H1 (cell line): ENCODE measurements around the gene RAB1B. TPM values are rescaled to one million over a fixed set of nuclear protein-coding genes. Genes with fewer than 3 reads are reported as not detected.
"Not testable (repeated sequence)": the region's sequence is repeated elsewhere in the genome, so short reads cannot be mapped to it uniquely, and the experiment has no call there.

Experiments used
- CTCF ChIA-PET: fragments of 300-600 bp; sonication (Branson Sonifier 250); formaldehyde crosslinking; loops from one replicate; lab custom pipeline; 2021; ENCODE audit not compliant: partially characterized antibody; lab: Charles Lee
- POLR2A ChIA-PET: fragments of 300-600 bp; sonication (Branson Sonifier 250); formaldehyde crosslinking; loops from one replicate; lab custom pipeline; 2021; ENCODE audit warnings: inconsistent platforms; ENCODE audit not compliant: partially characterized antibody; lab: Charles Lee
- DNase-seq, 2 experiments: peaks; one replicate each; pipeline versions ENCODE4 v3.0.0 to v3.0.0-alpha.2; 2010 to 2022; ENCODE audit warnings: low spot score in 2 of 2, low read depth in 1 of 2, mixed read lengths in 1 of 2
- FAIRE-seq: peaks from 2 replicates; lab custom pipeline; 2011; peaks lifted over from hg19 to GRCh38; lab: Jason Lieb, UNC
- H2AFZ ChIP-seq: 2 replicates; pipeline ENCODE4 v1.8.1; 2012; ENCODE audit warnings: low read length, inconsistent platforms
- H2AK5ac ChIP-seq: 2 replicates; pipeline ENCODE4 v1.6.1; 2013; ENCODE audit warnings: low read depth, low read length
- H2BK120ac ChIP-seq: replicated peaks from 2 replicates; pipeline ENCODE3; 2013; ENCODE audit warnings: low read depth, low read length, inconsistent platforms
- H2BK12ac ChIP-seq: 2 replicates; pipeline ENCODE4 v1.6.1; 2013; ENCODE audit warnings: low read depth, low read length
- H2BK15ac ChIP-seq: 2 replicates; pipeline ENCODE4 v1.6.1; 2013; ENCODE audit warnings: low read length
- H2BK20ac ChIP-seq: 2 replicates; pipeline ENCODE4 v1.6.1; 2013; ENCODE audit warnings: low read length
- H2BK5ac ChIP-seq: 2 replicates; pipeline ENCODE4 v1.6.1; 2013; ENCODE audit warnings: low read depth, low read length
- H3K14ac ChIP-seq: 2 replicates; pipeline ENCODE4 v1.6.1; 2013; ENCODE audit warnings: inconsistent platforms; ENCODE audit not compliant: insufficient read length
- H3K18ac ChIP-seq: 2 replicates; pipeline ENCODE4 v1.6.1; 2013; ENCODE audit warnings: low read length; ENCODE audit errors: extremely low read depth
- H3K23ac ChIP-seq: 2 replicates; pipeline ENCODE4 v1.6.1; 2013; ENCODE audit warnings: inconsistent platforms; ENCODE audit not compliant: insufficient read length
- H3K23me2 ChIP-seq: 2 replicates; pipeline ENCODE4 v1.6.1; 2013; ENCODE audit warnings: low read depth, low read length
- H3K27ac ChIP-seq: 2 replicates; pipeline ENCODE4 v1.6.1; 2011; ENCODE audit warnings: low read depth, low read length, inconsistent platforms
- H3K27me3 ChIP-seq, 4 experiments: replicated peaks in 1 of 4; 1 replicate in 1 of 4; 2 replicates in 3 of 4; pipeline versions ENCODE4 v1.6.1 to v1.8.1; 2011 to 2013; ENCODE audit warnings: low read length in 3 of 4, mild to moderate bottlenecking in 3 of 4, inconsistent platforms in 2 of 4, mixed read lengths in 2 of 4, moderate library complexity in 1 of 4; ENCODE audit not compliant: control insufficient read depth in 3 of 4, insufficient read depth in 3 of 4; ENCODE audit errors: extremely low read depth in 1 of 4
- H3K36me3 ChIP-seq, 4 experiments: 2 replicates each; pipeline versions ENCODE4 v1.6.1 to v1.8.1; 2011 to 2013; ENCODE audit warnings: mild to moderate bottlenecking in 4 of 4, low read length in 3 of 4, moderate library complexity in 2 of 4, control low read depth in 1 of 4, inconsistent platforms in 1 of 4; ENCODE audit not compliant: insufficient read depth in 4 of 4, control insufficient read depth in 2 of 4
- H3K4ac ChIP-seq: replicated peaks from 2 replicates; pipeline ENCODE3; 2013; ENCODE audit warnings: low read length, low read depth, mixed read lengths, inconsistent platforms; ENCODE audit not compliant: insufficient read length
- H3K4me1 ChIP-seq, 4 experiments: replicated peaks in 1 of 4; 1 replicate in 1 of 4; 2 replicates in 3 of 4; pipeline versions ENCODE4 v1.6.1 to v1.8.1; 2011 to 2013; ENCODE audit warnings: low read length in 3 of 4, inconsistent platforms in 2 of 4, mixed read lengths in 1 of 4; ENCODE audit not compliant: insufficient read depth in 4 of 4, control insufficient read depth in 3 of 4
- H3K4me2 ChIP-seq, 2 experiments: 2 replicates each; pipeline versions ENCODE4 v1.6.1 to v1.8.1; 2011 to 2013; ENCODE audit warnings: low read depth in 2 of 2, low read length in 2 of 2, control low read depth in 1 of 2, inconsistent platforms in 1 of 2, mild to moderate bottlenecking in 1 of 2; ENCODE audit not compliant: insufficient read depth in 1 of 2
- H3K4me3 ChIP-seq, 4 experiments: fragments of 200-600, 300-600 bp in 1 of 4; sonication (generic), shearing (Covaris generic), sonication (Bioruptor Twin) in 1 of 4; 2 replicates each; pipeline versions ENCODE4 v1.5.1 to v1.8.1; 2011 to 2016; ENCODE audit warnings: low read length in 4 of 4, low read depth in 3 of 4, control low read depth in 2 of 4, inconsistent platforms in 2 of 4, mild to moderate bottlenecking in 2 of 4, mixed read lengths in 1 of 4, moderate library complexity in 1 of 4; ENCODE audit not compliant: insufficient read depth in 2 of 4; ENCODE audit errors: extremely low read depth in 1 of 4
- H3K56ac ChIP-seq: replicated peaks from 2 replicates; pipeline ENCODE3; 2013; ENCODE audit warnings: low read depth, mild to moderate bottlenecking, mixed read lengths, low read length, inconsistent platforms; ENCODE audit not compliant: insufficient read length
- H3K79me1 ChIP-seq: 2 replicates; pipeline ENCODE4 v1.6.1; 2013; ENCODE audit warnings: low read depth, low read length, control low read depth
- H3K79me2 ChIP-seq, 2 experiments: 2 replicates each; pipeline versions ENCODE4 v1.6.1 to v1.8.1; 2012 to 2013; ENCODE audit warnings: low read length in 2 of 2, mild to moderate bottlenecking in 2 of 2, inconsistent platforms in 1 of 2; ENCODE audit not compliant: insufficient read depth in 2 of 2, control insufficient read depth in 1 of 2
- H3K9ac ChIP-seq, 4 experiments: replicated peaks in 1 of 4; 1 replicate in 1 of 4; 2 replicates in 3 of 4; pipeline versions ENCODE4 v1.6.1 to v1.8.1; 2011 to 2013; ENCODE audit warnings: low read depth in 3 of 4, low read length in 3 of 4, control low read depth in 2 of 4, mild to moderate bottlenecking in 2 of 4, moderate library complexity in 2 of 4, inconsistent platforms in 1 of 4; ENCODE audit errors: extremely low read depth in 1 of 4
- H3K9me3 ChIP-seq, 2 experiments: 2 replicates each; pipeline versions ENCODE4 v1.6.1 to v1.8.1; 2012 to 2013; ENCODE audit warnings: mild to moderate bottlenecking in 2 of 2, moderate library complexity in 2 of 2, control low read depth in 1 of 2, inconsistent platforms in 1 of 2, low read depth in 1 of 2, low read length in 1 of 2, mixed read lengths in 1 of 2; ENCODE audit not compliant: insufficient read depth in 2 of 2
- H4K20me1 ChIP-seq, 2 experiments: replicated peaks in 1 of 2; 2 replicates each; pipeline versions ENCODE3 to v1.8.1; 2011 to 2013; ENCODE audit warnings: inconsistent platforms in 2 of 2, low read length in 2 of 2, mild to moderate bottlenecking in 1 of 2; ENCODE audit not compliant: insufficient read depth in 2 of 2, control insufficient read depth in 1 of 2
- H4K5ac ChIP-seq: 2 replicates; pipeline ENCODE4 v1.6.1; 2013; ENCODE audit warnings: low read length, low read depth, mixed read lengths, inconsistent platforms; ENCODE audit not compliant: insufficient read length
- H4K8ac ChIP-seq: 2 replicates; pipeline ENCODE4 v1.8.0; 2013; ENCODE audit warnings: mild to moderate bottlenecking, moderate library complexity, low read length, inconsistent platforms; ENCODE audit not compliant: insufficient read depth; ENCODE audit errors: extremely low read depth
- H4K91ac ChIP-seq: replicated peaks from 2 replicates; pipeline ENCODE3; 2013; ENCODE audit warnings: low read length, mixed read lengths, inconsistent platforms; ENCODE audit not compliant: insufficient read length
- WGBS, 2 experiments: shearing (Covaris generic) in 1 of 2; methylation state at CpG; one replicate each; pipeline versions ENCODE4 v1.1.6 to v1.1.7; 2013 to 2015; ENCODE audit warnings: low lambda C conversion rate in 2 of 2, mixed read lengths in 2 of 2, inconsistent platforms in 1 of 2, low coverage in 1 of 2, missing lambda C conversion rate in 1 of 2; ENCODE audit not compliant: insufficient replicate concordance in 2 of 2, insufficient coverage in 1 of 2, insufficient read length in 1 of 2; ENCODE audit errors: extremely low coverage in 1 of 2, missing lambda C conversion rate in 1 of 2; 5-methylcytosine and 5-hydroxymethylcytosine counted together
- polyA plus RNA-seq, 7 experiments: library from polyadenylated mRNA; depleted of rRNA in 3 of 7; stranded (reverse) in 5 of 7; unstranded in 2 of 7; fragments of >200 nt in 5 of 7; fragments of 200-250 nt in 2 of 7; gene quantifications; 1 replicate in 5 of 7; 2 replicates in 1 of 7; 4 replicates in 1 of 7; pipeline versions ENCODE4 v1.2.1 to v1.2.3, GENCODE V29; 2011 to 2013; ENCODE audit warnings: missing spikeins in 2 of 7, mixed read lengths in 2 of 7
- total RNA-seq: library from RNA; stranded (reverse); fragmentation: NEBNext Ultra II Directional; extraction: Animal tissue kit (Norgen Biotek cat#: 25700); gene quantifications from 2 replicates; pipeline ENCODE4 v1.2.1, GENCODE V29; 2021

The RAB1B gene
- total and polyA plus RNA-seq, 2 of the 8 experiments (the other 6 are each of a cell fraction or from before 2014, with no cell fraction given), result 100 to 217 TPM

DNA sequence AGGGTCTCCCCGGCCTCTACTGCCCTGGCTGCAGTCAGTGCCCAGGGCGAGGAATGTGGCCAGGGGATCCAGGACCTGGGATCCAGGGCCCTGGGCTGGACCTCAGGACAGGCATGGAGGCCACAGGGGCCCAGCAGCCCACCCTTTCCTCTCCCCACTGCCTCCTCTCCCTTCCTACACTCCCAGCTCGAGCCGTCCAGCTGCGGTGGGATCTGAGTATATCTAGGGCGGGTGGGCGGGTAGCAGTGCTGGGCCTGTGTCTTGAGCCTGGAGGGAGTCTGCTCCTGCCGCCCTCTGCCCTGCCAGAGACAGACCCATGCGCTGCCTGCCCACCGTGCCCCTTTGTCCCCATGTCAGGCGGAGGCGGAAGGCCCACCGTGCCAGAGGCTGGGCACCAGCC lies 8.2 kb downstream of the RAB1B start:
- not testable (repeated sequence) for H3K23ac ChIP-seq, H3K79me1 ChIP-seq, H3K9ac ChIP-seq, H2BK5ac ChIP-seq, H2BK20ac ChIP-seq, H3K18ac ChIP-seq, H3K56ac ChIP-seq, DNase-seq, H2AK5ac ChIP-seq, H2AFZ ChIP-seq, H3K4me2 ChIP-seq, H3K9me3 ChIP-seq, H3K14ac ChIP-seq, H3K79me2 ChIP-seq, H4K91ac ChIP-seq, H3K4me3 ChIP-seq, H3K23me2 ChIP-seq, H2BK12ac ChIP-seq, FAIRE-seq, H4K5ac ChIP-seq, H3K27me3 ChIP-seq, H2BK15ac ChIP-seq, H3K4ac ChIP-seq, H3K27ac ChIP-seq, H2BK120ac ChIP-seq
- Histone ChIP-seq H3K4me1 (peaks cover 0 to 12% (median 4%) of the 10 kb centered on the region in 4 experiments; a peak in 5 of 7 replicates), H3K36me3 (peaks cover 4 to 32% (median 15%) of the 10 kb centered on the region in 4 experiments), H4K20me1 (peaks cover 1 to 15% of the 10 kb centered on the region in 2 experiments), H4K8ac (peak overlapping the region; percentile 35; the same call in 1 of the 2 replicates)
- ChIA-PET CTCF (interaction anchor here (1.0 to 1.4 kb wide), 4 partner anchors 8 to 41 kb away, joined by 3 to 6 read pairs (median 4); partner anchors contain the start of genes CD248 and RAB1B), POLR2A (interaction anchor here (0.9 to 7.9 kb wide), 7 partner anchors 8 to 36 kb away, joined by 3 to 125 read pairs (median 6); partner anchors contain the start of genes RAB1B and YIF1A)
- 92% methylated on average over 13 of the region's 13 CpGs; no CpG with 5 or more reads in 1 of the 2 experiments for WGBS, 2 experiments
